Endothelial cell of umbilical vein (primary cell): ENCODE data around the gene CPEB2. TPM values are rescaled to one million over a fixed set of nuclear protein-coding genes. Genes with fewer than 3 reads are reported as not detected.

Source experiments
- BruUV-seq: library from RNA; stranded (reverse); fragments of 400-500 nt; replicated peaks from 2 replicates; lab custom pipeline; 2021; lab: Mats Ljungman, UMichigan
- CTCF ChIA-PET: fragments of 300-600, 350-600 bp; sonication (Branson Sonifier 250); formaldehyde crosslinking; loops from one replicate; lab custom pipeline; 2021; ENCODE audit warnings: antibody characterized with exemption, inconsistent platforms; lab: Charles Lee
- POLR2A ChIA-PET: fragments of 300-600, 350-600 bp; sonication (Branson Sonifier 250); formaldehyde crosslinking; loops from one replicate; lab custom pipeline; 2021; ENCODE audit warnings: antibody characterized with exemption, inconsistent platforms; lab: Charles Lee
- DNase-seq: peaks from one replicate; pipeline ENCODE4 v3.0.0-alpha.2; 2011; ENCODE audit warnings: low read depth, low spot score
- FAIRE-seq: peaks from 2 replicates; lab custom pipeline; 2011; peaks lifted over from hg19 to GRCh38; lab: Jason Lieb, UNC
- H2AFZ ChIP-seq: 2 replicates; pipeline ENCODE4 v1.6.0; 2012; ENCODE audit warnings: low read depth, low read length, control low read depth, inconsistent platforms
- H3K27ac ChIP-seq: 2 replicates; pipeline ENCODE4 v1.5.1; 2011; ENCODE audit warnings: low read depth, mild to moderate bottlenecking, control low read depth, low read length, moderate library complexity; ENCODE audit not compliant: insufficient read depth
- H3K27me3 ChIP-seq, 2 experiments: 2 replicates each; pipeline versions ENCODE4 v1.6.0 to v1.6.1; 2011; ENCODE audit warnings: low read length in 2 of 2, mixed read lengths in 1 of 2; ENCODE audit not compliant: control insufficient read depth in 2 of 2, insufficient read depth in 2 of 2
- H3K36me3 ChIP-seq, 2 experiments: 2 replicates in 1 of 2; 3 replicates in 1 of 2; pipeline ENCODE4 v1.5.1; 2011; ENCODE audit warnings: low read length in 2 of 2, mild to moderate bottlenecking in 1 of 2, moderate library complexity in 1 of 2; ENCODE audit not compliant: control insufficient read depth in 2 of 2, insufficient read depth in 2 of 2; ENCODE audit errors: extremely low read depth in 1 of 2
- H3K4me1 ChIP-seq: 3 replicates; pipeline ENCODE4 v1.5.1; 2011; ENCODE audit warnings: mild to moderate bottlenecking, low read length; ENCODE audit not compliant: control insufficient read depth, insufficient read depth; ENCODE audit errors: extremely low read depth
- H3K4me2 ChIP-seq: 2 replicates; pipeline ENCODE4 v1.6.1; 2011; ENCODE audit warnings: low read length, control low read depth, mixed read lengths; ENCODE audit not compliant: insufficient read depth
- H3K4me3 ChIP-seq, 3 experiments: fragments of 200-600 bp in 1 of 3; sonication (generic), shearing (Covaris generic) in 1 of 3; replicated peaks in 1 of 3; 2 replicates each; pipeline ENCODE4 v1.5.1; 2011 to 2016; ENCODE audit warnings: control low read depth in 3 of 3, low read length in 3 of 3, mild to moderate bottlenecking in 2 of 3, inconsistent platforms in 1 of 3, low read depth in 1 of 3, moderate library complexity in 1 of 3; ENCODE audit not compliant: insufficient read depth in 1 of 3
- H3K79me2 ChIP-seq: 2 replicates; pipeline ENCODE4 v1.6.0; 2012; ENCODE audit warnings: low read length, inconsistent platforms; ENCODE audit not compliant: control insufficient read depth, insufficient read depth
- H3K9ac ChIP-seq: replicated peaks from 2 replicates; pipeline ENCODE3; 2011; ENCODE audit warnings: low read length, control low read depth; ENCODE audit not compliant: insufficient read depth; ENCODE audit errors: extremely low read depth
- H3K9me1 ChIP-seq: replicated peaks from 3 replicates; pipeline ENCODE4 v1.6.0; 2011; ENCODE audit warnings: mild to moderate bottlenecking, low read length; ENCODE audit not compliant: control insufficient read depth, insufficient read depth; ENCODE audit errors: extremely low read depth
- H3K9me3 ChIP-seq: replicated peaks from 2 replicates; pipeline ENCODE4 v1.5.1; 2012; ENCODE audit warnings: low read length, inconsistent platforms; ENCODE audit not compliant: control insufficient read depth, insufficient read depth
- H4K20me1 ChIP-seq: replicated peaks from 2 replicates; pipeline ENCODE3; 2011; ENCODE audit warnings: mild to moderate bottlenecking, low read length; ENCODE audit not compliant: control insufficient read depth, insufficient read depth; ENCODE audit errors: extremely low read depth
- EZH2 ChIP-seq: IDR thresholded peaks from 2 replicates; pipeline ENCODE4 v1.6.1; 2012; ENCODE audit warnings: borderline replicate concordance, low read depth, mild to moderate bottlenecking, moderate library complexity, low read length, inconsistent platforms; ENCODE audit not compliant: severe bottlenecking
- GATA2 ChIP-seq: IDR thresholded peaks from 2 replicates; pipeline ENCODE4 v1.7.0; 2011; ENCODE audit warnings: low read depth, mild to moderate bottlenecking, moderate library complexity, mixed read lengths, low read length; ENCODE audit not compliant: insufficient read length, insufficient read depth
- dilution Hi-C: fragments of 300-500 bp; cut with MboI; formaldehyde crosslinking; loops from one replicate; pipeline ENCODE4 v1.15.0; 2019; ENCODE audit warnings: low sequenced_read_pairs; ENCODE audit not compliant: extremely low pct_ligation_motif_present
- intact Hi-C: fragments of 100-400 bp; cut with micrococcal nuclease; formaldehyde crosslinking; loops from one replicate; pipeline ENCODE4 v1.10.0; 2022
- polyA plus RNA-seq, 4 experiments: library from polyadenylated mRNA; depleted of rRNA in 3 of 4; stranded (reverse) in 3 of 4; unstranded in 1 of 4; fragments of >200 nt; gene quantifications; 2 replicates each; pipeline versions ENCODE4 v1.2.1 to v1.2.3, GENCODE V29; 2011 to 2012; ENCODE audit warnings: missing spikeins in 1 of 4
- total RNA-seq: library from RNA; stranded (reverse); gene quantifications from 2 replicates; pipeline ENCODE4 v1.2.3, GENCODE V29; 2021
- TF ChIP-seq, protein P1 (sequence below), 2 donors: IDR thresholded peaks; 1 replicate in 1 of 2; 2 replicates in 1 of 2; pipeline ENCODE4 v1.5.1; 2011; ENCODE audit warnings: low read length in 2 of 2, mild to moderate bottlenecking in 2 of 2, moderate library complexity in 2 of 2, control low read depth in 1 of 2, inconsistent platforms in 1 of 2, low read depth in 1 of 2; ENCODE audit not compliant: insufficient read depth in 1 of 2; ENCODE audit errors: extremely low read depth in 1 of 2
- TF ChIP-seq, protein P2 (sequence below): IDR thresholded peaks from 2 replicates; pipeline ENCODE4 v1.6.1; 2011; ENCODE audit not compliant: insufficient read depth, insufficient read length

The CPEB2 gene
- total and polyA plus RNA-seq, 2 donors (not counting 3 experiments of a cell fraction or from before 2014, with no cell fraction given): 2.8 to 11.7 TPM

DNA sequence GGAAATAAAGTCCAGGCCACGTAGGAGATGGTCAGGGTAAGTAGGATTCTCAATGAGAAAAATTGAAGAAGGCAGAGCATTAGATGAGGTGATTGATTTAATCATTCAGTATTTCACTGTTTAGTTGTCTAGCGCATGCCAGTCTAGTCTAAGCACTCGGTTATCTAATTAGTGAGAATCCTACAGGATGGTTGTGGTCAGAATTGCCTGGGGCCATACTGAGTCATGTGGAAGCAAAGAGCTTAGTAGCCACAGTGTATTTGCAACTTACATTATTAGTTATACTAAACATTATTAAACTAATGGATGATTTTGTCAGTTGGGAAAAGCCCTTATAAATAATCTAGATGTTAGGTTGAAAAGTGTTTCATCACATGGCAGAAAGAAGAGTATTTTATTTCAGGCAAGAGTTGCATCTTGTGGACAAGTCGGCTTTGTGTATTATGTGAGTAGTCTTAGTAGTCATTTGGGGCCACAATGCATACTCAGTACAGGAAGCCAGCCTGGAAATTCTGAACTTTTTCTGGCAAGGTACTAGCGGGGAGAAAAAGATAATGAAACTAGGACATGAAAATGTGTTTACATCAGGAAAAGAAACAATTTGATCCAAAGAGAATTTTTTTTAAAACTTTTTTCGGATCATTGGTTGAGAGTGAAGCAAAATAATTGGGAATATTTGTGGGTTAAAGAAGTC lies 31.9 kb downstream of the CPEB2 start:
- intact Hi-C loops: loop anchor here (1.0 kb wide), 2 partner anchors 8 to 32 kb away; partner anchors contain the start of gene CPEB2
- Histone ChIP-seq H3K27me3 (no peaks in the 10 kb centered on the region), H2AFZ (no peak overlapping the region), H3K79me2 (peaks cover 16% of the 10 kb centered on the region), H3K36me3 (peaks cover 0 to 5% of the 10 kb centered on the region in 2 experiments), H3K9me3 (no peaks in the 10 kb centered on the region), H3K9ac (no peak overlapping the region), H3K4me3 (peak overlapping the region in 1 of 3 experiments; percentile 21), H3K4me1 (peaks cover 36% of the 10 kb centered on the region), H4K20me1 (no peaks in the 10 kb centered on the region), H3K27ac (peak overlapping the region; percentile 32), H3K4me2 (peak overlapping the region; percentile 71), H3K9me1 (no peaks in the 10 kb centered on the region)
- DNase-seq (peak; percentile 69), FAIRE-seq (no peak)
- dilution Hi-C loops: no loop called here
- no TSS peak for BruUV-seq
- ChIA-PET POLR2A (no interaction called here), CTCF (interaction anchor here (1.3 to 2.0 kb wide), 4 partner anchors 9 to 1380 kb away, joined by 3 to 9 read pairs (median 6); no protein-coding TSS in a partner anchor)
- TF ChIP-seq, protein P1, sequence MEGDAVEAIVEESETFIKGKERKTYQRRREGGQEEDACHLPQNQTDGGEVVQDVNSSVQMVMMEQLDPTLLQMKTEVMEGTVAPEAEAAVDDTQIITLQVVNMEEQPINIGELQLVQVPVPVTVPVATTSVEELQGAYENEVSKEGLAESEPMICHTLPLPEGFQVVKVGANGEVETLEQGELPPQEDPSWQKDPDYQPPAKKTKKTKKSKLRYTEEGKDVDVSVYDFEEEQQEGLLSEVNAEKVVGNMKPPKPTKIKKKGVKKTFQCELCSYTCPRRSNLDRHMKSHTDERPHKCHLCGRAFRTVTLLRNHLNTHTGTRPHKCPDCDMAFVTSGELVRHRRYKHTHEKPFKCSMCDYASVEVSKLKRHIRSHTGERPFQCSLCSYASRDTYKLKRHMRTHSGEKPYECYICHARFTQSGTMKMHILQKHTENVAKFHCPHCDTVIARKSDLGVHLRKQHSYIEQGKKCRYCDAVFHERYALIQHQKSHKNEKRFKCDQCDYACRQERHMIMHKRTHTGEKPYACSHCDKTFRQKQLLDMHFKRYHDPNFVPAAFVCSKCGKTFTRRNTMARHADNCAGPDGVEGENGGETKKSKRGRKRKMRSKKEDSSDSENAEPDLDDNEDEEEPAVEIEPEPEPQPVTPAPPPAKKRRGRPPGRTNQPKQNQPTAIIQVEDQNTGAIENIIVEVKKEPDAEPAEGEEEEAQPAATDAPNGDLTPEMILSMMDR (IDR thresholded peaks at IDR 0.05; ENCODE audit: extremely low read depth in 1 of 2, insufficient read depth in 1 of 2, low read depth in 1 of 2, low read length in 2 of 2): no peak
- TF ChIP-seq, protein P2, sequence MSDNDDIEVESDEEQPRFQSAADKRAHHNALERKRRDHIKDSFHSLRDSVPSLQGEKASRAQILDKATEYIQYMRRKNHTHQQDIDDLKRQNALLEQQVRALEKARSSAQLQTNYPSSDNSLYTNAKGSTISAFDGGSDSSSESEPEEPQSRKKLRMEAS: no peak
- TF ChIP-seq EZH2: no peak
- TF ChIP-seq GATA2: no peak
